Measurements from ENCODE around the gene FAM210A.

DNA sequence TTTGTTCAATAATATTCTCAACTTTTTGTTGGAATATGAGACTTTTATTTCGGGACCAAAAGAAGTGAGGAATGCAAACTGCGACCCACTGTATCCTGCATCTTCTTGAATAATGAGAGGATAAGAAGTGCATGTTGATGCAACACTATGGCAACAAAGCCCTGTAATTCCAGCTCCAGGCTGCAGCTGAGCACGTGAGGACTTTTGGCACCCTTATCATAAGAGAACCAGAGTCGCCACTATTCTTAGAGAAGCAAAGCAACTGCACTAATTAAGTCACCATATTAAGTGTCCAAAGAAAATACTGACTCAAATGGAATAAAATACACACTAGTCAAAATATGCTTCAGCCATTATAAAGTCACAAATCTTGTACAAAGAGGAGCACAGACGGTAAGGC is 65.8 kb downstream of the FAM210A start:
- TF ChIP-seq, protein P1, sequence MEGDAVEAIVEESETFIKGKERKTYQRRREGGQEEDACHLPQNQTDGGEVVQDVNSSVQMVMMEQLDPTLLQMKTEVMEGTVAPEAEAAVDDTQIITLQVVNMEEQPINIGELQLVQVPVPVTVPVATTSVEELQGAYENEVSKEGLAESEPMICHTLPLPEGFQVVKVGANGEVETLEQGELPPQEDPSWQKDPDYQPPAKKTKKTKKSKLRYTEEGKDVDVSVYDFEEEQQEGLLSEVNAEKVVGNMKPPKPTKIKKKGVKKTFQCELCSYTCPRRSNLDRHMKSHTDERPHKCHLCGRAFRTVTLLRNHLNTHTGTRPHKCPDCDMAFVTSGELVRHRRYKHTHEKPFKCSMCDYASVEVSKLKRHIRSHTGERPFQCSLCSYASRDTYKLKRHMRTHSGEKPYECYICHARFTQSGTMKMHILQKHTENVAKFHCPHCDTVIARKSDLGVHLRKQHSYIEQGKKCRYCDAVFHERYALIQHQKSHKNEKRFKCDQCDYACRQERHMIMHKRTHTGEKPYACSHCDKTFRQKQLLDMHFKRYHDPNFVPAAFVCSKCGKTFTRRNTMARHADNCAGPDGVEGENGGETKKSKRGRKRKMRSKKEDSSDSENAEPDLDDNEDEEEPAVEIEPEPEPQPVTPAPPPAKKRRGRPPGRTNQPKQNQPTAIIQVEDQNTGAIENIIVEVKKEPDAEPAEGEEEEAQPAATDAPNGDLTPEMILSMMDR (IDR thresholded peaks at IDR 0.05; ENCODE audit: low read depth, low read length): no peak
- TF ChIP-seq EZH2phosphoT487 (IDR thresholded peaks at IDR 0.05; ENCODE audit: low read depth): no peak

Measured in OCI-LY3 (cell line).